IMR-90 (cell line): ENCODE data around the gene CYB5R4. TPM values are rescaled to one million over a fixed set of nuclear protein-coding genes. Genes with fewer than 3 reads are reported as not detected.

Experiments used
- ATAC-seq: fragments of 200-7000 bp; cut with Tn5 transposase; 2 replicates; pipeline ENCODE4 v1.9.1; 2020; ENCODE audit warnings: low read depth, mild to moderate bottlenecking, moderate library complexity
- BruUV-seq: library from RNA; stranded (reverse); fragments of 400-500 nt; replicated peaks from 2 replicates; lab custom pipeline; 2021; lab: Mats Ljungman, UMichigan
- CTCF ChIA-PET: fragments of 300-600 bp; formaldehyde crosslinking; extraction: SDS; loops from one replicate; lab custom pipeline; 2021; ENCODE audit warnings: antibody characterized with exemption; lab: Yijun Ruan, JAX
- POLR2A ChIA-PET: fragments of 300-600 bp; sonication (Branson Sonifier 250); formaldehyde crosslinking; loops from one replicate; lab custom pipeline; 2022; ENCODE audit warnings: antibody characterized with exemption; ENCODE audit not compliant: unreplicated experiment; lab: Charles Lee
- DNase-seq: peaks from one replicate; pipeline ENCODE4 v3.0.0; 2013
- H2AFZ ChIP-seq: replicated peaks from 2 replicates; pipeline ENCODE3; 2013; ENCODE audit warnings: low read length, mild to moderate bottlenecking; ENCODE audit not compliant: poor library complexity
- H2AK5ac ChIP-seq: 2 replicates; pipeline ENCODE4 v1.6.1; 2013; ENCODE audit warnings: low read depth, low read length, inconsistent platforms
- H2AK9ac ChIP-seq: replicated peaks from 2 replicates; pipeline ENCODE3; 2013; ENCODE audit warnings: mild to moderate bottlenecking, low read depth, low read length, moderate library complexity; ENCODE audit not compliant: poor library complexity
- H2BK120ac ChIP-seq: 2 replicates; pipeline ENCODE4 v1.6.1; 2013; ENCODE audit warnings: low read depth, low read length, inconsistent platforms
- H2BK15ac ChIP-seq: 3 replicates; pipeline ENCODE4 v1.6.1; 2013; ENCODE audit warnings: low read depth, low read length, inconsistent platforms
- H2BK20ac ChIP-seq: 2 replicates; pipeline ENCODE4 v1.6.1; 2013; ENCODE audit warnings: low read depth, mild to moderate bottlenecking, inconsistent platforms, low read length, moderate library complexity
- H2BK5ac ChIP-seq: 2 replicates; pipeline ENCODE4 v1.6.1; 2013; ENCODE audit warnings: mild to moderate bottlenecking, low read depth, low read length, inconsistent platforms; ENCODE audit not compliant: poor library complexity, severe bottlenecking
- H3K14ac ChIP-seq: replicated peaks from 2 replicates; pipeline ENCODE4 v1.6.1; 2013; ENCODE audit warnings: low read depth, low read length, inconsistent platforms
- H3K18ac ChIP-seq: 2 replicates; pipeline ENCODE4 v1.6.1; 2013; ENCODE audit warnings: low read depth, low read length, control low read depth
- H3K23ac ChIP-seq: 2 replicates; pipeline ENCODE4 v1.6.1; 2013; ENCODE audit warnings: low read depth, low read length, inconsistent platforms
- H3K27ac ChIP-seq: 2 replicates; pipeline ENCODE4 v1.5.1; 2013; ENCODE audit warnings: mild to moderate bottlenecking, control low read depth, low read length; ENCODE audit not compliant: insufficient read depth
- H3K27me3 ChIP-seq: 2 replicates; pipeline ENCODE4 v1.6.1; 2013; ENCODE audit warnings: low read length; ENCODE audit not compliant: control insufficient read depth, insufficient read depth
- H3K36me3 ChIP-seq: 2 replicates; pipeline ENCODE4 v1.6.1; 2013; ENCODE audit warnings: low read length, mixed read lengths; ENCODE audit not compliant: control insufficient read depth, insufficient read depth
- H3K4ac ChIP-seq: 2 replicates; pipeline ENCODE4 v1.6.1; 2013; ENCODE audit warnings: low read depth, low read length, inconsistent platforms
- H3K4me1 ChIP-seq: 2 replicates; pipeline ENCODE4 v1.6.1; 2013; ENCODE audit warnings: low read length, mixed read lengths; ENCODE audit not compliant: control insufficient read depth, insufficient read depth
- H3K4me2 ChIP-seq: 2 replicates; pipeline ENCODE4 v1.6.1; 2013; ENCODE audit warnings: low read depth, mild to moderate bottlenecking, control low read depth, low read length, moderate library complexity
- H3K4me3 ChIP-seq: 2 replicates; pipeline ENCODE4 v1.5.1; 2013; ENCODE audit warnings: low read depth, mild to moderate bottlenecking, control low read depth, low read length, moderate library complexity; ENCODE audit not compliant: insufficient read depth
- H3K56ac ChIP-seq: 2 replicates; pipeline ENCODE4 v1.6.1; 2013; ENCODE audit warnings: low read length, inconsistent platforms; ENCODE audit not compliant: insufficient read depth; ENCODE audit errors: extremely low read depth
- H3K79me1 ChIP-seq, 2 experiments: 2 replicates each; pipeline ENCODE4 v1.6.1; 2013; ENCODE audit warnings: low read length in 2 of 2, inconsistent platforms in 1 of 2, low read depth in 1 of 2
- H3K9ac ChIP-seq: 2 replicates; pipeline ENCODE4 v1.6.1; 2013; ENCODE audit warnings: low read depth, low read length, control low read depth
- H3K9me1 ChIP-seq: 2 replicates; pipeline ENCODE4 v1.6.1; 2013; ENCODE audit warnings: low read length, inconsistent platforms; ENCODE audit not compliant: insufficient read depth
- H3K9me3 ChIP-seq: 2 replicates; pipeline ENCODE4 v1.6.1; 2013; ENCODE audit warnings: low read length; ENCODE audit not compliant: control insufficient read depth, insufficient read depth
- H4K20me1 ChIP-seq: 2 replicates; pipeline ENCODE4 v1.6.1; 2013; ENCODE audit warnings: low read length, inconsistent platforms; ENCODE audit not compliant: insufficient read depth
- H4K5ac ChIP-seq: 2 replicates; pipeline ENCODE4 v1.6.1; 2013; ENCODE audit warnings: mild to moderate bottlenecking, low read depth, low read length, control low read depth
- H4K8ac ChIP-seq, 2 experiments: 2 replicates each; pipeline ENCODE4 v1.6.1; 2013; ENCODE audit warnings: low read depth in 2 of 2, low read length in 2 of 2, control low read depth in 1 of 2, inconsistent platforms in 1 of 2
- H4K91ac ChIP-seq: 2 replicates; pipeline ENCODE4 v1.6.1; 2013; ENCODE audit warnings: low read depth, low read length, inconsistent platforms; ENCODE audit not compliant: insufficient read depth
- BHLHE40 ChIP-seq: fragments of 150-350 bp; IDR thresholded peaks from 2 replicates; pipeline ENCODE4 v1.6.1; 2016; ENCODE audit warnings: mild to moderate bottlenecking, low read depth, low read length
- CEBPB ChIP-seq: IDR thresholded peaks from 2 replicates; pipeline ENCODE4 v1.6.1; 2012; ENCODE audit warnings: low read depth, low read length, improper control_type of control experiment
- FOS ChIP-seq: fragments of 150-350 bp; IDR thresholded peaks from 2 replicates; pipeline ENCODE4 v1.6.1; 2016; ENCODE audit warnings: low read depth, low read length
- MXI1 ChIP-seq: IDR thresholded peaks from 2 replicates; pipeline ENCODE4 v1.6.1; 2012; ENCODE audit warnings: low read depth, mild to moderate bottlenecking, low read length, moderate library complexity, borderline replicate concordance
- POLR2A ChIP-seq: IDR thresholded peaks from 2 replicates; pipeline ENCODE4 v1.6.1; 2012; ENCODE audit warnings: mild to moderate bottlenecking, low read depth, low read length
- RCOR1 ChIP-seq: IDR thresholded peaks from 2 replicates; pipeline ENCODE4 v1.6.1; 2012; ENCODE audit warnings: mild to moderate bottlenecking, low read length, improper control_type of control experiment; ENCODE audit not compliant: insufficient replicate concordance
- RFX5 ChIP-seq: IDR thresholded peaks from 2 replicates; pipeline ENCODE4 v1.8.0; 2012; ENCODE audit warnings: low read depth, mild to moderate bottlenecking, low read length, moderate library complexity
- USF2 ChIP-seq: fragments of 150-350 bp; IDR thresholded peaks from 2 replicates; pipeline ENCODE4 v1.6.1; 2017; ENCODE audit warnings: mild to moderate bottlenecking, antibody characterized with exemption, low read length, low read depth
- WGBS, 2 experiments: methylation state at CpG; one replicate each; pipeline versions ENCODE4 v1.1.5 to v1.1.7; 2013; ENCODE audit warnings: missing lambda C conversion rate in 2 of 2; ENCODE audit not compliant: insufficient read length in 1 of 2; ENCODE audit errors: extremely low coverage in 2 of 2; 5-methylcytosine and 5-hydroxymethylcytosine counted together
- dilution Hi-C: fragments of 300-500 bp; cut with HindIII; formaldehyde crosslinking; loops from one replicate; pipeline ENCODE4 v1.14.3; 2018; ENCODE audit warnings: low sequenced_read_pairs; ENCODE audit not compliant: unreplicated experiment
- in situ Hi-C: fragments of 300-500 bp; cut with MboI; formaldehyde crosslinking; loops from 3 replicates; pipeline ENCODE4 v1.14.3; 2019; ENCODE audit warnings: low sequenced_read_pairs, inconsistent platforms, mixed read lengths
- intact Hi-C: fragments of 100-400 bp; cut with micrococcal nuclease; formaldehyde crosslinking; loops from 2 replicates; pipeline ENCODE4 v1.10.0; 2022
- polyA plus RNA-seq, 3 experiments: library from polyadenylated mRNA; depleted of rRNA; stranded (reverse); fragments of >200 nt; gene quantifications; 2 replicates each; pipeline ENCODE4 v1.2.3, GENCODE V29; 2012; ENCODE audit warnings: low replicate concordance in 1 of 3
- total RNA-seq: library from RNA; depleted of rRNA; stranded (reverse); fragments of >200 nt; gene quantifications from 2 replicates; pipeline ENCODE4 v1.2.3, GENCODE V29; 2012
- TF ChIP-seq, protein P1 (sequence below): conservative IDR thresholded peaks from 2 replicates; pipeline ENCODE4 v1.5.1; 2012; ENCODE audit warnings: mild to moderate bottlenecking, low read depth, low read length, improper control_type of control experiment

CYB5R4 gene
- total and polyA plus RNA-seq, 2 of the 4 experiments (the other 2 are of a cell fraction) = 3.2 to 6.1 TPM

- ChIA-PET CTCF (interaction anchor here (0.6 kb wide), 1 partner anchor 120 kb away, joined by 3 read pairs; no protein-coding TSS in a partner anchor), POLR2A (no interaction called here)
- H3K79me1 ChIP-seq = no peaks in the 10 kb centered on the region
- no peak overlapping the region for H3K4me2 ChIP-seq
- dilution Hi-C loops (no loop called here), in situ Hi-C loops (no loop called here), intact Hi-C loops (no loop called here)
- no peak overlapping the region for H3K18ac ChIP-seq
- H2AFZ ChIP-seq = no peak overlapping the region
- no peak overlapping the region for H3K4me3 ChIP-seq
- DNase-seq = no peak
- TF ChIP-seq, protein P1, sequence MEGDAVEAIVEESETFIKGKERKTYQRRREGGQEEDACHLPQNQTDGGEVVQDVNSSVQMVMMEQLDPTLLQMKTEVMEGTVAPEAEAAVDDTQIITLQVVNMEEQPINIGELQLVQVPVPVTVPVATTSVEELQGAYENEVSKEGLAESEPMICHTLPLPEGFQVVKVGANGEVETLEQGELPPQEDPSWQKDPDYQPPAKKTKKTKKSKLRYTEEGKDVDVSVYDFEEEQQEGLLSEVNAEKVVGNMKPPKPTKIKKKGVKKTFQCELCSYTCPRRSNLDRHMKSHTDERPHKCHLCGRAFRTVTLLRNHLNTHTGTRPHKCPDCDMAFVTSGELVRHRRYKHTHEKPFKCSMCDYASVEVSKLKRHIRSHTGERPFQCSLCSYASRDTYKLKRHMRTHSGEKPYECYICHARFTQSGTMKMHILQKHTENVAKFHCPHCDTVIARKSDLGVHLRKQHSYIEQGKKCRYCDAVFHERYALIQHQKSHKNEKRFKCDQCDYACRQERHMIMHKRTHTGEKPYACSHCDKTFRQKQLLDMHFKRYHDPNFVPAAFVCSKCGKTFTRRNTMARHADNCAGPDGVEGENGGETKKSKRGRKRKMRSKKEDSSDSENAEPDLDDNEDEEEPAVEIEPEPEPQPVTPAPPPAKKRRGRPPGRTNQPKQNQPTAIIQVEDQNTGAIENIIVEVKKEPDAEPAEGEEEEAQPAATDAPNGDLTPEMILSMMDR = no peak
- TF ChIP-seq FOS (no peak), POLR2A (no peak), BHLHE40 (no peak), USF2 (no peak), MXI1 (no peak), CEBPB (no peak), RCOR1 (no peak), RFX5 (no peak)
- no peak overlapping the region for H2BK20ac ChIP-seq
- H3K36me3 ChIP-seq = no peaks in the 10 kb centered on the region
- no peak overlapping the region for H4K5ac ChIP-seq
- ATAC-seq = no peak
- H3K14ac ChIP-seq = no peak overlapping the region
- H3K56ac ChIP-seq = no peak overlapping the region
- H4K91ac ChIP-seq = no peak overlapping the region
- H2BK15ac ChIP-seq = no peak overlapping the region
- H3K9ac ChIP-seq = no peak overlapping the region
- no peak overlapping the region for H2AK5ac ChIP-seq
- H3K4ac ChIP-seq = no peak overlapping the region
- H4K20me1 ChIP-seq = no peaks in the 10 kb centered on the region
- WGBS, 2 experiments = no CpG with 5 or more reads among the region's 4 CpGs
- H3K4me1 ChIP-seq = no peaks in the 10 kb centered on the region
- no peak overlapping the region for H3K23ac ChIP-seq
- H3K9me3 ChIP-seq = no peaks in the 10 kb centered on the region
- BruUV-seq = no TSS peak
- no peak overlapping the region for H2AK9ac ChIP-seq
- no peak overlapping the region for H3K27ac ChIP-seq
- no peaks in the 10 kb centered on the region for H3K9me1 ChIP-seq
- no peak overlapping the region for H2BK5ac ChIP-seq
- no peak overlapping the region for H4K8ac ChIP-seq
- no peak overlapping the region for H2BK120ac ChIP-seq
- peaks cover 2% of the 10 kb centered on the region; the same call in 1 of the 2 replicates for H3K27me3 ChIP-seq
Measured at GRCh38 chr6:84003654-84004053, 144.2 kb downstream of the CYB5R4 start.
